ENCODE measurements around the gene EXOC6.

GRCh38 chr10:92857904-92858514 lies 9.7 kb downstream of the EXOC6 start:
- no peak for TF ChIP-seq CTCF (IDR thresholded peaks at IDR 0.05)
- no peak for TF ChIP-seq POLR2A (IDR thresholded peaks at IDR 0.05)
